Activated T-helper 2 cell treated with anti-CD3 and anti-CD28 coated beads, Interferon-gamma antibody, Interleukin-2, Interleukin-4, amounts not matched to agents 10 μg/mL and 5 μg/mL and 100 μg/mL, durations not matched to agents 14 hours and 24 hours and 36 hours (primary cell): Measurements from ENCODE around the gene KCNN1. TPM values are rescaled to one million over a fixed set of nuclear protein-coding genes. Genes with fewer than 3 reads are reported as not detected.
A peak's percentile ranks its signal among the peaks of the same experiment; 100 is the strongest.
"Not testable (repeated sequence)": the region's sequence is repeated elsewhere in the genome, so short reads cannot be mapped to it uniquely, and the experiment has no call there.

ENCODE experiments used
- DNase-seq: peaks from one replicate; pipeline ENCODE4 v3.0.0; 2021; ENCODE audit warnings: low spot score
- H3K27ac Mint-ChIP-seq: one replicate; pipeline ENCODE4 v1.8.0; 2021; ENCODE audit warnings: mixed read lengths
- H3K27me3 Mint-ChIP-seq: one replicate; pipeline ENCODE4 v1.8.0; 2021; ENCODE audit warnings: low read depth, mixed read lengths
- H3K36me3 Mint-ChIP-seq: one replicate; pipeline ENCODE4 v1.8.0; 2021; ENCODE audit warnings: low read depth, mixed read lengths
- H3K4me1 Mint-ChIP-seq: one replicate; pipeline ENCODE4 v1.8.0; 2021; ENCODE audit warnings: low read depth, mixed read lengths
- H3K4me3 Mint-ChIP-seq: one replicate; pipeline ENCODE4 v1.8.0; 2021; ENCODE audit warnings: low read depth, mild to moderate bottlenecking, moderate library complexity, mixed read lengths
- H3K9me3 Mint-ChIP-seq: one replicate; pipeline ENCODE4 v1.8.0; 2021; ENCODE audit warnings: mixed read lengths
- intact Hi-C: fragments of 100-400 bp; cut with micrococcal nuclease; formaldehyde crosslinking; loops from one replicate; pipeline ENCODE4 v1.15.1; 2023
- total RNA-seq: library from RNA; stranded (reverse); gene quantifications from 2 replicates; pipeline ENCODE4 v1.2.3, GENCODE V29; 2022

KCNN1 gene
- total RNA-seq, result 0.14 and 0.16 TPM in 2 replicates

- peaks cover 36% of the 10 kb centered on the region for H3K27me3 Mint-ChIP-seq
- no peak for DNase-seq
- H3K9me3 Mint-ChIP-seq, result no peaks in the 10 kb centered on the region
- no peaks in the 10 kb centered on the region for H3K4me1 Mint-ChIP-seq
- intact Hi-C loops, result no loop called here
- H3K27ac Mint-ChIP-seq, result no peak within 1 kb of the TSS
- H3K36me3 Mint-ChIP-seq, result no peaks in the 10 kb centered on the region
- no peak within 1 kb of the TSS for H3K4me3 Mint-ChIP-seq
Measured at GRCh38 chr19:17966550-17967256, at the start of gene KCNN1. TSS of gene KCNN1 (plus strand) at chr19:17967107. CDS start at chr19:17973889, 6,782 bp downstream.

GRCh38 chr19:17918151-17918550 is 48.8 kb upstream of the KCNN1 start:
- H3K36me3 Mint-ChIP-seq, H3K27me3 Mint-ChIP-seq, H3K27ac Mint-ChIP-seq, intact Hi-C loops, H3K4me3 Mint-ChIP-seq, H3K9me3 Mint-ChIP-seq, DNase-seq, H3K4me1 Mint-ChIP-seq: not testable (repeated sequence)

GRCh38 chr19:17919122-17919521 is 47.8 kb upstream of the KCNN1 start:
- H3K9me3 Mint-ChIP-seq, H3K27ac Mint-ChIP-seq, H3K36me3 Mint-ChIP-seq, H3K4me3 Mint-ChIP-seq, H3K27me3 Mint-ChIP-seq, DNase-seq, H3K4me1 Mint-ChIP-seq, intact Hi-C loops: not testable (repeated sequence)

- Mint-ChIP-seq H3K27ac (no peak overlapping the region), H3K4me3 (no peak overlapping the region), H3K4me1 (no peaks in the 10 kb centered on the region), H3K9me3 (no peaks in the 10 kb centered on the region), H3K36me3 (no peaks in the 10 kb centered on the region), H3K27me3 (no peaks in the 10 kb centered on the region)
- no peak for DNase-seq
- intact Hi-C loops, result no loop called here
Measured at GRCh38 chr19:17920527-17920926, 46.4 kb upstream of the KCNN1 start.

GRCh38 chr19:17922138-17922537 is 44.8 kb upstream of the KCNN1 start:
- intact Hi-C loops, result no loop called here
- Mint-ChIP-seq H3K4me3 (no peak overlapping the region), H3K27ac (no peak overlapping the region)

GRCh38 chr19:17926044-17926443 is 40.9 kb upstream of the KCNN1 start:
- Mint-ChIP-seq H3K36me3 (no peaks in the 10 kb centered on the region), H3K9me3 (no peaks in the 10 kb centered on the region), H3K4me1 (no peaks in the 10 kb centered on the region), H3K27me3 (peaks cover 2% of the 10 kb centered on the region), H3K27ac (no peak overlapping the region), H3K4me3 (no peak overlapping the region)
- intact Hi-C loops, result no loop called here
- no peak for DNase-seq

More at GRCh38 chr19:17922138-17922537, 44.8 kb upstream of the KCNN1 start:
- no peaks in the 10 kb centered on the region for H3K36me3 Mint-ChIP-seq
- no peaks in the 10 kb centered on the region for H3K9me3 Mint-ChIP-seq
- H3K27me3 Mint-ChIP-seq, result peaks cover 2% of the 10 kb centered on the region
- no peak for DNase-seq
- H3K4me1 Mint-ChIP-seq, result no peaks in the 10 kb centered on the region

- H3K9me3 Mint-ChIP-seq, result no peaks in the 10 kb centered on the region
- H3K27ac Mint-ChIP-seq, result no peak overlapping the region
- H3K36me3 Mint-ChIP-seq, result no peaks in the 10 kb centered on the region
- H3K27me3 Mint-ChIP-seq, result peaks cover 2% of the 10 kb centered on the region
- intact Hi-C loops, result no loop called here
- DNase-seq, result no peak
- peaks cover 14% of the 10 kb centered on the region for H3K4me1 Mint-ChIP-seq
- no peak overlapping the region for H3K4me3 Mint-ChIP-seq
Measured at GRCh38 chr19:17929056-17929455, 37.9 kb upstream of the KCNN1 start.

- H3K27ac Mint-ChIP-seq, result peak overlapping the region; percentile 68
- H3K4me1 Mint-ChIP-seq, result peaks cover 14% of the 10 kb centered on the region
- peak overlapping the region; percentile 97 for H3K4me3 Mint-ChIP-seq
- H3K9me3 Mint-ChIP-seq, result no peaks in the 10 kb centered on the region
- intact Hi-C loops, result loop anchor here (1.0 to 2.0 kb wide), 3 partner anchors 15 to 72 kb away; partner anchors contain the start of gene RPL18A
- peaks cover 2% of the 10 kb centered on the region for H3K27me3 Mint-ChIP-seq
- no peak for DNase-seq
- H3K36me3 Mint-ChIP-seq, result no peaks in the 10 kb centered on the region
Measured at GRCh38 chr19:17931532-17932191, 35.2 kb upstream of the KCNN1 start.

GRCh38 chr19:17932485-17933338 is 34.2 kb upstream of the KCNN1 start, which contains the start of gene CCDC124:
TSS of gene CCDC124 (plus strand) at chr19:17933015. CDS start at chr19:17936421, 3,406 bp downstream.
- Mint-ChIP-seq H3K9me3 (no peaks in the 10 kb centered on the region), H3K4me3 (peak within 1 kb of the TSS; percentile 97), H3K27ac (peak within 1 kb of the TSS; percentile 94), H3K36me3 (peaks cover 5% of the 10 kb centered on the region), H3K4me1 (peaks cover 14% of the 10 kb centered on the region), H3K27me3 (no peaks in the 10 kb centered on the region)
- intact Hi-C loops, result loop anchor here (1.0 to 2.0 kb wide), 3 partner anchors 14 to 73 kb away; partner anchors contain the start of gene RPL18A
- DNase-seq, result peak; percentile 89

GRCh38 chr19:17933414-17934129 is 33.3 kb upstream of the KCNN1 start:
- intact Hi-C loops, result loop anchor here (2.0 kb wide), 2 partner anchors 13 to 61 kb away; no protein-coding TSS in a partner anchor
- Mint-ChIP-seq H3K36me3 (peaks cover 12% of the 10 kb centered on the region), H3K27me3 (no peaks in the 10 kb centered on the region), H3K4me1 (peaks cover 14% of the 10 kb centered on the region), H3K4me3 (peak overlapping the region; percentile 97), H3K9me3 (no peaks in the 10 kb centered on the region), H3K27ac (peak overlapping the region; percentile 94)
- no peak for DNase-seq

GRCh38 chr19:17936379-17936778 is 30.5 kb upstream of the KCNN1 start:
- intact Hi-C loops, result loop anchor here (5.0 kb wide), 1 partner anchor 121 kb away; no protein-coding TSS in a partner anchor
- H3K9me3 Mint-ChIP-seq, result no peaks in the 10 kb centered on the region
- H3K4me3 Mint-ChIP-seq, result no peak overlapping the region
- H3K36me3 Mint-ChIP-seq, result peaks cover 22% of the 10 kb centered on the region
- no peaks in the 10 kb centered on the region for H3K27me3 Mint-ChIP-seq
- DNase-seq, result no peak
- no peak overlapping the region for H3K27ac Mint-ChIP-seq
- peaks cover 13% of the 10 kb centered on the region for H3K4me1 Mint-ChIP-seq

- DNase-seq, result no peak
- intact Hi-C loops, result loop anchor here (5.0 kb wide), 1 partner anchor 120 kb away; no protein-coding TSS in a partner anchor
- Mint-ChIP-seq H3K4me1 (peaks cover 6% of the 10 kb centered on the region), H3K4me3 (no peak overlapping the region), H3K27ac (no peak overlapping the region), H3K9me3 (no peaks in the 10 kb centered on the region), H3K27me3 (no peaks in the 10 kb centered on the region), H3K36me3 (peaks cover 24% of the 10 kb centered on the region)
Measured at GRCh38 chr19:17937371-17937900, 29.5 kb upstream of the KCNN1 start.
